A204.1 (cell line): ENCODE measurements around the gene HACE1.
"Not testable (repeated sequence)": the region's sequence is repeated elsewhere in the genome, so short reads cannot be mapped to it uniquely, and the experiment has no call there.

Source experiments
- FAIRE-seq: peaks from 2 replicates; lab custom pipeline; 2012; peaks lifted over from hg19 to GRCh38; lab: Jason Lieb, UNC

Gene HACE1, protein sequence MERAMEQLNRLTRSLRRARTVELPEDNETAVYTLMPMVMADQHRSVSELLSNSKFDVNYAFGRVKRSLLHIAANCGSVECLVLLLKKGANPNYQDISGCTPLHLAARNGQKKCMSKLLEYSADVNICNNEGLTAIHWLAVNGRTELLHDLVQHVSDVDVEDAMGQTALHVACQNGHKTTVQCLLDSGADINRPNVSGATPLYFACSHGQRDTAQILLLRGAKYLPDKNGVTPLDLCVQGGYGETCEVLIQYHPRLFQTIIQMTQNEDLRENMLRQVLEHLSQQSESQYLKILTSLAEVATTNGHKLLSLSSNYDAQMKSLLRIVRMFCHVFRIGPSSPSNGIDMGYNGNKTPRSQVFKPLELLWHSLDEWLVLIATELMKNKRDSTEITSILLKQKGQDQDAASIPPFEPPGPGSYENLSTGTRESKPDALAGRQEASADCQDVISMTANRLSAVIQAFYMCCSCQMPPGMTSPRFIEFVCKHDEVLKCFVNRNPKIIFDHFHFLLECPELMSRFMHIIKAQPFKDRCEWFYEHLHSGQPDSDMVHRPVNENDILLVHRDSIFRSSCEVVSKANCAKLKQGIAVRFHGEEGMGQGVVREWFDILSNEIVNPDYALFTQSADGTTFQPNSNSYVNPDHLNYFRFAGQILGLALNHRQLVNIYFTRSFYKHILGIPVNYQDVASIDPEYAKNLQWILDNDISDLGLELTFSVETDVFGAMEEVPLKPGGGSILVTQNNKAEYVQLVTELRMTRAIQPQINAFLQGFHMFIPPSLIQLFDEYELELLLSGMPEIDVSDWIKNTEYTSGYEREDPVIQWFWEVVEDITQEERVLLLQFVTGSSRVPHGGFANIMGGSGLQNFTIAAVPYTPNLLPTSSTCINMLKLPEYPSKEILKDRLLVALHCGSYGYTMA

DNA sequence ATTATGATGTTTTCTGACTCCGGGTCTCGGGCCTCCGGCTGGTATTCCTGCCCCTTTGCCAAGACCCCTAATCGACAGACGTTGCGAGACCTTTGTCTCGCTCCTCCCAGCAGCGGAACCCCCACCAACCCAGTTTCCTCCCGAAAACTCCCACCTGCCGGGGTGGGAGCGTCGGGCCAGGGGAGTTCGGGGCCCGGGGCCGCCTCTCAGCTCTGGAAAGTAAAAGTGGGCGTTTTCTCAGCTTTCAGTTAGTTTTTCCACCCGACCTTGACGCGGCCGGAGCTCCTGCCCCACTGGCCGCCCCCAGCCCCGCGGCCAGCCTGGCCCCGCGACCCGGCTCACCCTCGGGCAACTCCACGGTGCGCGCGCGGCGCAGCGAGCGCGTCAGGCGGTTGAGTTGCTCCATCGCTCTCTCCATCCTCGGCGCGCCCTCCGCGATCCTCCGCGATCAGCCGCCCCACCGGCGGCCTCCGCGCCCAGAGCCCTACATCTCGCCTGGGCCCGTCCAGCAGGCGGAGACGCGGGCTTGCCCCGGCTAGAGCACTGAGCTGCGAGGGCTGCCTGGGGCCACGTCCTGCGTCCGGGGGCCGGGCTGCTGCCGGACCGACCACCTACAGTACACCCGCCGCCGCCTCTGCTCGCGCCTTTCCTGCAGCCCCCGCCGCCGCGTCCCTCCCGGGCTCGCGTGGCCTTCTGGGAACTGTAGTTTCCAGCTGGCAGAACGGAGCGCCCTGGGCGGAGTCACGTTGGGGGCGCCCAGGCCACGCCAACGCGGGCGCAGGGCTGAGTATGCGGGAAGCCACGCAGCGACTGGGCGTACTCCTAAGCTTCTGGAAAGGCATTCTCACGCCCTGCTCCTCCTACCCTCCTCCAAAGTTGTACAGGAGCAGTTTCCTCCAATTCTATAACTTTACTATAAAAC is at the start of gene HACE1:
TSS of gene HACE1 (minus strand) at position 695 of the 922 bp plus-strand sequence. CDS start at position 418, 277 bp downstream.
- FAIRE-seq = peak; percentile 62

DNA sequence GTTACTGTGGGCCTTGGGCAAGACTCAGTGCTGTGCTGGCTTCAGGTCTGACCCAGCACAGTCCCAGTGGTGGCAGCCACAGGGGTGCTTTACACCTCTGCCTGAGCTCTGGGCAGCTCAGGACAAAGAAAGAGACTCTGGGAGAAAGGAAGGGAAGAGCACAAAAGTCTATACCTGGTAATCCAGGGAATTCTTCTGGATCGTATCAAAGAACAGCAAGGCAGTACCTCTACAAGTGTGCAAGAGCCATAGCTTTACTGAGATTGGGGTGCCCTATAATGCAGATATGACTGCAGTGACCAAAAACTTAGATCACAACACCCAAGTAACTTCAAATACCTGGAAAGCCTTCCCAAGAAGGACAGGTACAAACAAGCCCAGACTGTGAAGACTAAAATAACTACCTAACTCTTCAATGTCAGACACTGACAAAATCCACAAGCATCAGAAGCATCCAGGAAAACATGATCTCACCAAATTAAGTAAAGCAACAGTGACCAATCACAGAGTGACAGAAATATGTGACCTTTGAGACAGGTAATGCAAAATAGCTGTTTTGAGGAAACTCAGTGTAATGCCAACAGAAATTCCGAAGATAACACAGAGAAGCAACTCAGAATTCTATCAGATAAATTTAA is 49.3 kb upstream of the HACE1 start:
- no peak for FAIRE-seq

DNA sequence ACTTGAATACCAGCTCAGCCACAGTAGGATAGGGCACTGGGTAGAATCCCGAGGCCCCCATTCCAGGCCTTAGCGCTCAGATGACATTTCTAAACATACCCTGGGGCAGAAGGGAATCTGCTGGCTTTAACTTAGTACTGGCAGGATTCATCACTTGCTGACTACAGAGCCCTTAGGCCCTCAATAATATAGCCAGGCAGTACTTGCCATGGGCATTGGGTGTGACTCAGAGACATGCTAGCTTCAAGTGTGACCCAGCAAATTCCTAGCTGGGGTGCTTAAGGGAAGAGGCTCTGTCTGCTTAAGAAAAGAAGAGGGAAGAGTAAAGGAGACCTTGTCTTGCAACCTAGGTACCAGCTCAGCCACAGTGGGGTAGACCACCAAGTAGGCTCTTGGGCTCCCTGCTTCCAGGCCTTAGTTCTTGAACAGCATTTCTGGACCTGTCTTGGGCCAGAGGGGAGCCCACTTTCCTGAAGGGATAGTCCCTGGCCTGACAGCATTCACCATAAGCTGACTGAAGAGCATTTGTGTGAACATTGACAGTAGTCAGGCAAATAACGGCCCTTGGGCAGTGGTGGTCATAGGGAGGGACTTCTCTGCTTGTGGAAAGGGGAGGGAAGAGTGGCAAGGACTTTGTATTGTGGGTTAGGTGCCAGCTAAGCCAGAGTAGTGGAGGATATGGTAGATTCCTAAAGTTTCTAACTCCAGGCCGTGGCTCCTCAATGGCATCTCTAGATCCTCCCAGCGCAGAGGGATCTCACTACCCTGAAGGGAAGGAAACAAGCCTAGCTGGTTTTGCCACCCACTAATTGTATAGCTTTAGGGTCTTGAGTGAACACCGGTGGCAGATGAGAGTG is 48.5 kb upstream of the HACE1 start:
- no peak for FAIRE-seq

DNA sequence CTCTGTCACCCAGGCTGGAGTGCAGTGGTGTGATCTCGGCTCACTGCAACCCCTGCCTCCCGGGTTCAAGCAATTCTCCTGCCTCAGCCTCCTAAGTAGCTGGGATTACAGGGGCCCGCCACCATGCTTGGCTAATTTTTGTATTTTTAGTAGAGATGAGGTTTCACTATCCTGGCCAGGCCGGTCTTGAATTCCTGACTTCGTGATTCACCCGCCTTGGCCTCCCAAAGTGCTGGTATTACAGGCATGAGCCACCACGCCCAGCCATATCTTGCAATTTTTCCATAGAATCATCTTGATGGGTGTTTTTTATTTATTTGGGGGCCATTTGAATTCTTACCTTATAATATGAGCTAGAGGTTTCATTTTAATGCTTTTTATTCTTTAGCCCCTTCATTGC is 39.2 kb upstream of the HACE1 start:
- FAIRE-seq = not testable (repeated sequence)

GRCh38 chr6:104896914-104897313 is 37.2 kb upstream of the HACE1 start:
- FAIRE-seq = peak; percentile 87

- FAIRE-seq = no peak
Measured at GRCh38 chr6:104888066-104888465, 28.3 kb upstream of the HACE1 start.

- no peak for FAIRE-seq
Measured at GRCh38 chr6:104887350-104887749, 27.6 kb upstream of the HACE1 start.

- no peak for FAIRE-seq
Measured at GRCh38 chr6:104885518-104886043, 25.9 kb upstream of the HACE1 start.

GRCh38 chr6:104884867-104885517 is 25.3 kb upstream of the HACE1 start:
- FAIRE-seq = no peak

DNA sequence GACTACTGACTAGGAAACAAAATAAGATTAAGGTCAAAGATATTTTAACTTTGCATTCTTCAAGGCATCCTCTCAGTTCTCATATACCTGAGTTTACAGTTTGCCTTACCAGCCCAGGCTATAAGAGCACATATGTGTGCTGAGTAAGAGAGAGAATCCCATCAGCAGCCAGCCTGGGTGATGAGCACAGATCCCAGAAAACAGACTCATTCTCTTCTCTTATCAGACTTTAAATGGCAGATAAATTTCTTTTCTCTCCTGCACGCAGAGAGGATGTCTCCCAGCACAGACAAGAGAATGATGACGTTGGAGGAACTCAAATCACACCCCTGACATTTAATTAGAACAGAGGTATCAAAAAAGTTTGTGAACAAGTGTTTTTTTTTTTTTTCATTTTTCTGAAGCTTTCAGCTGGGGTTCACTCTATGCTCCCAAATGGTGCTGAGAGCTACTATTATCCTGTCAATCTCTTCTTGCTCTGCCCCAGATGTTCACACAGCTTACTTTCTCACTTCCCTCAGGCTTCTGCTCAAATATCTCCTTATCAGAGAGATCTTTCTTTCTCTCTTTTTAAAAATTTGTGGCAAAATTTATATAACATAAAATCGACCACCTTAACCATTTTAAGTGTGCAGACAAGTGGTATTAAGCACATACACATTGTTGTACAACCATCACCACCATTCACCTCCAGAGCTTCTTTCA is 22.4 kb upstream of the HACE1 start:
- FAIRE-seq = no peak

DNA sequence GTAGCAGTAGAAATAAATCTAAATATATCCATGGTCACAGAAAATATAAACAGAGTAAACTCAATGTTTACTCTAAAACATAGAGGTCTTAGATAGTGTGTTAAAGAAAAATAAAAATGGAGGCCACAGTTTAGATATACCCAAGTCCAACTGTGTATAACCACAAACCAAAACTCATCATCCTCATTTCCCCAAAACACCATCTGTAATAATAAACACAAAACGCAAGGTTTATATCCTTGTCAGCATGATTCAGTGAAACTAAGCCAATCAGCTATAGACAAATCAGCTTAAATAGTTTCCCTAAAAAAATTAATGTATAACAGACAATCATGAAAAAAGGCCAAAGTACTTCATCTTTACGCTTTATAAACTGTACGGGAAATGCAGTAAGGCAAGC is 2.7 kb upstream of the HACE1 start:
- no peak for FAIRE-seq

DNA sequence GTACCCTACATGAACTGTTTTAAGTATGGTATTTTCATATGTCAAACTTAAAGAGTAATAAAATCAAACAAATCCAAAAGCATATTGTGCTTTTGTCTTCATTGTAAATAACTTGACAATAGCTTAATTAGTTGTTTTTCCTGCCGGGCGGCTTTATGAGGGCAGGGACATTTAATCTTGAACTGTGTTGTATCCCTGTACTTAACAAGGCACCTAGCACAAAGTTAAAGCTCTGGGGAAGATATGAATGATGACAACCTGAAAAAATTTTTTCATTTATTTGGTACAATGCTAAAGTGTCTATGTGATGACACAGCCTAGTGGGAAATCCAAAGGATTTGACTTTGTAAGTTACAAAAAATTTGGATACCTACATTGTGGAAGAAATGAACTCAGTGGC is 502 bp upstream of the HACE1 start:
- FAIRE-seq = no peak

- FAIRE-seq = no peak
Measured at GRCh38 chr6:104858642-104859041, 1.1 kb downstream of the HACE1 start.

- FAIRE-seq = no peak
Measured at GRCh38 chr6:104855507-104855906, 4.2 kb downstream of the HACE1 start.

- not testable (repeated sequence) for FAIRE-seq
Measured at GRCh38 chr6:104847721-104848120, 12.0 kb downstream of the HACE1 start.

DNA sequence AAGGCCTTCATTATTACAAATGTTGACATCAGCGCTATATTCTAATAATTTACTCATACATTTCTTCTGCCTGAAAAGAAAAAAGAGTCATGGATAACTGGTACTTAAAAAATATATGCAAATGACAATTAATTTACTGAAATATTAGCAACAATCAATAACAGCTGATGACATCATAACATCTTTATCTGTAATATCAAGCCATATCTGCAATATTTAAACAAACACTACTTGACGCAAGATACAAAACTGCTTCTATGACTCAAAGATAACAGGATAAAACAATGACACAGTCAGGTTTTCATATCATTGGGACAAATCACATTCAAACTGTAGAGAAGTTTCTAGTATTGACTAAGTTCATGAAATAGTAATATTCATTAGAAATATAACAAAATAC is 16.5 kb downstream of the HACE1 start:
- peak; percentile 25 for FAIRE-seq

DNA sequence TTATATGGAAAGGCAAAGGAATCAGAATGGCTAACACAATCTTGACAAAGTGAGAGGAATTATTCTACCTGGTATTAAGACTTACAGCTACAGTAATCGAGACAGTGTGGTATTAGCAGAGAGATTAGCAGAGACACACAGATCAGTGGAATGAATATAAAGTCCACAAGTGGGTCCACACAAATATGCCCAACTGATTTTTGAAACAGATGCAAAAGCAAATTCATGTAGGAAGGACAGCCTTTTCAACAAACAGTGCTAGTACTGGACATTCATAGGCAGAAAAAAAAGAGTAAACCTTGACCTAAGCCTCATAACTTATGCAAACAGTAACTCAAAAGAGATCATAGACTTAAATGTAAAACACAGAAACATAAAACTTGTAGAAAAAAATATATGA is 22.6 kb downstream of the HACE1 start:
- no peak for FAIRE-seq

- FAIRE-seq = not testable (repeated sequence)
Measured at GRCh38 chr6:104836479-104837020, 23.2 kb downstream of the HACE1 start.

DNA sequence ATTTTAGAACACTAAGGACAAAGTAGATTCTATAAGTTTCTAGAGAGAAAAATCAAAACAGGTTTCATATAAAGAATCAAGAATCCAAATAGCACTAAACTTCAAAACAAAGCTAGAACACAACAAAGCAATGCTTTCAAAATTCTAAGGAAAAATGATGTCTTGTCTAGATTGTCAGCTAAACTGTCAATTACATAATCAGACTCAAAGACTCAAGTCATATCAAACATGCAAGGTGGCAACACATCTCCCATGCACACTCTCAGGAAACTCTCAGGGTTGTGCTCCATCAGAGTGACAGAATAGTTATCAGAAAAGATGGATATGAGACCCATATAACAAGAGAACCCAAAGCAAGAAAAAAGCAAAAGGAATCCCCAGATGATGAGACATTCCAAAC is 23.9 kb downstream of the HACE1 start:
- no peak for FAIRE-seq
